GM12864 (cell line): ENCODE results near the gene CLCN3.
"Not testable (repeated sequence)": the region's sequence is repeated elsewhere in the genome, so short reads cannot be mapped to it uniquely, and the experiment has no call there.

ENCODE experiments used
- DNase-seq: peaks from one replicate; pipeline ENCODE4 v3.0.0-alpha.2; 2011; ENCODE audit warnings: low read depth
- H3K4me3 ChIP-seq: 2 replicates; pipeline ENCODE4 v1.5.1; 2011; ENCODE audit warnings: mild to moderate bottlenecking, low read depth, low read length, control low read depth
- TF ChIP-seq, protein P1 (sequence below): IDR thresholded peaks from 2 replicates; pipeline ENCODE4 v1.5.1; 2011; ENCODE audit warnings: low read depth, mild to moderate bottlenecking, moderate library complexity, low read length, control low read depth, inconsistent platforms; ENCODE audit errors: missing control alignments

CLCN3 gene

DNA sequence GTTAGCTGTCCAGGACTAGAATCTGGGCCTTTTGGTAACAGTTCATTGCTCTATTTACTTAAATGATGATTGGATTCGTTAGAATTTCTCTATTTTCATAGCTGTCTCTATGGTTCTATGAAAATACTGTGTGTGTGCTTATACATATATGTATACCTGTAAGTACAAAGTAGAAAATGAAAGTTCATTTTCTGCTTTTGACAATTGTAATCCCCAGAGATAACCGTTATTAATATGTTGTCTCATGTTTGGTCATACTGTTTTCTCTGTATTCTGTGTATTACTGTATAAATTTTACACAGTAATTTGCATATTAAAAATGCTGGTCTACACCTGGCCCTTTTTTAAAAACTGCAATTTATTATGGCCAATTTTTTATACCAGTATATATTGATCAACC, 55.4 kb downstream of the CLCN3 start:
- no peak overlapping the region for H3K4me3 ChIP-seq
- TF ChIP-seq, protein P1, sequence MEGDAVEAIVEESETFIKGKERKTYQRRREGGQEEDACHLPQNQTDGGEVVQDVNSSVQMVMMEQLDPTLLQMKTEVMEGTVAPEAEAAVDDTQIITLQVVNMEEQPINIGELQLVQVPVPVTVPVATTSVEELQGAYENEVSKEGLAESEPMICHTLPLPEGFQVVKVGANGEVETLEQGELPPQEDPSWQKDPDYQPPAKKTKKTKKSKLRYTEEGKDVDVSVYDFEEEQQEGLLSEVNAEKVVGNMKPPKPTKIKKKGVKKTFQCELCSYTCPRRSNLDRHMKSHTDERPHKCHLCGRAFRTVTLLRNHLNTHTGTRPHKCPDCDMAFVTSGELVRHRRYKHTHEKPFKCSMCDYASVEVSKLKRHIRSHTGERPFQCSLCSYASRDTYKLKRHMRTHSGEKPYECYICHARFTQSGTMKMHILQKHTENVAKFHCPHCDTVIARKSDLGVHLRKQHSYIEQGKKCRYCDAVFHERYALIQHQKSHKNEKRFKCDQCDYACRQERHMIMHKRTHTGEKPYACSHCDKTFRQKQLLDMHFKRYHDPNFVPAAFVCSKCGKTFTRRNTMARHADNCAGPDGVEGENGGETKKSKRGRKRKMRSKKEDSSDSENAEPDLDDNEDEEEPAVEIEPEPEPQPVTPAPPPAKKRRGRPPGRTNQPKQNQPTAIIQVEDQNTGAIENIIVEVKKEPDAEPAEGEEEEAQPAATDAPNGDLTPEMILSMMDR = no peak
- no peak for DNase-seq

DNA sequence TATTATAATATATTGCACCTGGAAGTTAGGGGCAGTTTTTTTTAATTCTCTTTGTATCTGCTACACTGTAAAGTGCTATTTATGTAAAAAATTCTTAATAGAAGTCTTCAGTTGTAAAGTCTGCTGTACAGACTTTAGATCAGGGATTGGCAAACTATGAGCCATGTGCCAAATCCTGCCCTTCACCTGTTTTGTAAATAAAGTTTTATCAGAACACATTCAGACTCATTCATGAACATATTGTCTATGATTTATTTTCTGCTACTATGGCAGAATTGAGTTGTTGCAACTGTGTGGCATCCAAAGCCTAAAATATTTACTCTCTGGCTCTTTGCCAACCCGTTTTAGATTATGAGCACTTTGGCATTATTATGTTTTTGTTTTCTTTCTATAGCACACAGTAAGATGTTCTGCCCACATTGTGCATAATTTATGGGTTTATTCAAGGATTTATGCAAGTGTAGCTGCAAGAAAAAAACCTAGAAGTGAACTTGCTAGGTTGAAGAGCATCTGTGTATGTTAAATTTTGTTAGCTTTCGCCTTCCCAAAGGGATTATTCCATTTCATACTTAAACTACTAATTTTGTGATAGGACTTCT, 56.9 kb downstream of the CLCN3 start:
- no peak overlapping the region for H3K4me3 ChIP-seq
- no peak for DNase-seq
- TF ChIP-seq, protein P1 = no peak

DNA sequence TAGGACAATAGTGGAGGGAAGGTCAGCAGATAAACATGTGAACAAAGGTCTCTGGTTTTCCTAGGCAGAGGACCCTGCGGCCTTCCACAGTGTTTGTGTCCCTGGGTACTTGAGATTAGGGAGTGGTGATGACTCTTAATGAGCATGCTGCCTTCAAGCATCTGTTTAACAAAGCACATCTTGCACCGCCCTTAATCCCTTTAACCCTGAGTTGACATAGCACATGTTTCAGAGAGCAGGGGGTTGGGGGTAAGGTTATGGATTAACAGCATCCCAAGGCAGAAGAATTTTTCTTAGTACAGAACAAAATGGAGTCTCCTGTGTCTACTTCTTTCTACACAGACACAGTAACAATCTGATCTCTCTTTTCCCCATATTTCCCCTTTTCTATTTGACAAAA, 58.1 kb downstream of the CLCN3 start:
- not testable (repeated sequence) for DNase-seq, H3K4me3 ChIP-seq

DNA sequence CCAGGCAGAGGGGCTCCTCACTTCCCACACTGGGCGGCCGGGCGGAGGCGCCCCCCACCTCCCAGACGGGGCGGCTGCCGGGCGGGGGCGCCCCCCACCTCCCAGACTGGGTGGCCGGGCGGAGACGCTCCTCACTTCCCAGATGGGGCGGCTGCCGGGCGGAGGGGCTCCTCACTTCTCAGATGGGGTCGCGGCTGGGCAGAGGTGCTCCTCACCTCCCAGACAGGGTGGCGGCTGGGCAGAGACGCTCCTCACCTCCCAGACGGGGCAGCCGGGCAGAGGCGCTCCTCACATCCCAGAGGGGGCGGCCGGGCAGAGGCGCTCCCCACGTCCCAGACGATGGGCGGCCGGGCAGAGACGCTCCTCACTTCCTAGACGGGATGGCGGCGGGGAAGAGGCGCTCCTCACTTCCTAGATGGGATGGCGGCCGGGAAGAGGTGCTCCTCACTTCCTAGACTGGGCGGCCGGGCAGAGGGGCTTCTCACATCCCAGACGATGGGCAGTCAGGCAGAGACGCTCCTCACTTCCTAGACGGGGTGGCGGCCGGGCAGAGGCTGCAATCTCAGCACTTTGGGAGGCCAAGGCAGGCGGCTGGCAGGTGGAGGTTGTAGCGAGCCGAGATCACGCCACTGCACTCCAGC, 58.7 kb downstream of the CLCN3 start:
- DNase-seq, H3K4me3 ChIP-seq: not testable (repeated sequence)

DNA sequence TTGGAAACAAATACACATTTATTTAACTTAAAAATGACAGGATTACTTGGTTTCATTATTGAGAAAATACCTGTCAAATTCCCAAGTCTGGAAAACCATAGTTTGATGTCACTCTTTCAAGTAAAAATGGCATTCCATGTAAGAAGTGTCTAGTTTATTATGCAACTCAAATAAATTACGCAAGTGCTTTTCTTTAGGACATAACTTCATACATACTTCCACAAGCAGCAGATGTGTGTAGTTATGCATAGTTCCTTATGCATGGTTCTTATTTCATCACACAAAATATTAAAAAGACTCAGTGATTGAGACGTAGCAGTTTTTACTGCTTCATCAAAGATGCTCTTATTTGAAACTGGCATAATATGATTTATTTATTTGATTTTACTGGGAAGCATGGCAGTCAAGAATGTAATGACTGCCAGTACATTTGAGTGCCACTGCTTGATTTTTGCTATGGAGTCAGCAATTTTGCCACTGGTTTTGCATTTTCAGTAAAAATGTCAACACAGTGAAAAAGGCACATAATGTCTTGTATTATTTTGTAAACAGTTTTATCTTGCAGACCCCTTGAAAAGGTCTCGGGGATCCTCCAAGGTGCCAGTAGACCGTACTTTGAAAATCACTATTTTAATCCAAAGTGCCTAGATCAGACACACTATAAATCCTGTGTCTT, 62.1 kb downstream of the CLCN3 start:
- no peak overlapping the region for H3K4me3 ChIP-seq
- no peak for DNase-seq
- TF ChIP-seq, protein P1 = no peak

DNA sequence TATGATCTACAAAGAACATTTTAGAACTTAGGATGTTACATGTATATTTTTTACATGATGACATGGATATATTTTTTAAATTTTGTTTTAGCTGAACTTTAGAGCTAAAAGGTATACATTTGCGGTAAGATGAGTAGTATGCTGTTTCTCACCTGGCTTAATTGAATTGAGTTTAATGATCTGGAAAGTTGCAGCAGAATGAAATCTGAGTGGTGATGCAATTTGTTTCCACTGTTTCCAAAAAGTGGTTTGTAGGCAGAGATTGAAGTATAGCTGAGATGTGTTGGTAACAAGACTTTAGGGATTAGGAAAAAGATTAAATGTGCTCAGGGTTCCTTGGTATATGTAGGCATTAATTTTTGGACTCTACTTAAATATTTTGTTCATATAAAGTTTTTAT, 69.3 kb downstream of the CLCN3 start:
- TF ChIP-seq, protein P1 = no peak
- DNase-seq = no peak
- H3K4me3 ChIP-seq = no peak overlapping the region

DNA sequence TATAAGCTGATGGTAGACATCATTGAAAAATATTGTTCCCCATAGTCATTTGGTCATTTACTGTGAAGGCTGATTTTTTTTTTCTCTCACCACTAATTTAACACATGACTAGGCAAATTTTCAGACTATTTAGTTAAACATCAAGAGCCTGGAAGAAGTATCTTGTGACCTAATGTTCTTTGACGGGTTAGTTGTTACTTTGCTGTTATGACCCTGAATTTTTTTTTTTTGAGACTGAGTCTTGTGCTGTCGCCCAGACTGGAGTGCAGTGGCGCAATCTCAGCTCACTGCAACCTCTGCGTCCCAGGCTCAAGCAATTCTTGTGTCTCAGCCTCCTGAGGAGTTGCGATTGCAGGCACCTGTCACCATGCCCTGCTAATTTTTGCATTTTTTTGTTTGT, 70.4 kb downstream of the CLCN3 start:
- TF ChIP-seq, protein P1 = no peak
- no peak overlapping the region for H3K4me3 ChIP-seq
- DNase-seq = no peak

DNA sequence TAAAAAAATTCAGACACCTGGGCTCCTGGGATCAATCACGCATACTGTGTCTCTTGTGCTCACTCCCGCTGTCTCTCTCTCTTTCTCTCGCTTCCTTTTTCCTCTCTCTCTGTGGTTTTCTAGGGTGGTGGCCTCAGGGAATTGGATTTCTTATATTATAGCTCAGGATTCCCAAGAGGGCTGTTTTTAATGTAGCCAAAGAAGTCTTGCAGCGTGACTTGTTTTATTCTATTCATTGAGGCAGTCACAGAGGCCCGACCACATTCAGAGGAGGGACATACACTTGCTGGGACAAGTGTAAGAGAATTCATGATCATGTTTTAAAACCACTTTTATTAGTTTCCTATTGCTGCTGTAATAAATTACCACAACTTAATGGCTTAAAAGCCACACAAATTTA, 78.0 kb downstream of the CLCN3 start:
- no peak for DNase-seq
- TF ChIP-seq, protein P1 = no peak
- H3K4me3 ChIP-seq = no peak overlapping the region
